Stomach smooth muscle (tissue), 2 donors: ENCODE results near the gene ZNF385A.
"Not testable (repeated sequence)": the region's sequence is repeated elsewhere in the genome, so short reads cannot be mapped to it uniquely, and the experiment has no call there.

Source experiments
- H3K27ac ChIP-seq: one replicate; pipeline ENCODE4 v1.7.0; 2013; ENCODE audit warnings: mild to moderate bottlenecking, low read length, inconsistent platforms
- H3K27me3 ChIP-seq, 2 donors: one replicate each; pipeline ENCODE4 v1.7.0; 2013; ENCODE audit warnings: low read length in 2 of 2; ENCODE audit not compliant: insufficient read depth in 2 of 2, control insufficient read depth in 1 of 2
- H3K36me3 ChIP-seq, 2 donors: one replicate each; pipeline ENCODE4 v1.7.0; 2013; ENCODE audit warnings: low read length in 2 of 2; ENCODE audit not compliant: control insufficient read depth in 2 of 2, insufficient read depth in 2 of 2
- H3K4me1 ChIP-seq: one replicate; pipeline ENCODE4 v1.7.0; 2013; ENCODE audit warnings: low read length; ENCODE audit not compliant: control insufficient read depth, insufficient read depth
- H3K4me3 ChIP-seq, 2 donors: one replicate each; pipeline ENCODE4 v1.7.0; 2013; ENCODE audit warnings: low read length in 2 of 2
- H3K9ac ChIP-seq, 2 donors: one replicate each; pipeline ENCODE4 v1.7.0; 2013; ENCODE audit warnings: low read length in 2 of 2, mild to moderate bottlenecking in 1 of 2
- H3K9me3 ChIP-seq, 2 donors: one replicate each; pipeline ENCODE4 v1.7.0; 2013; ENCODE audit warnings: low read length in 2 of 2; ENCODE audit not compliant: control insufficient read depth in 2 of 2
- donor health status: healthy.
- donor health status: Pancreatic carcinoma.

ZNF385A gene

GRCh38 chr12:54337854-54338650 lies 46.5 kb downstream of the ZNF385A start:
- Histone ChIP-seq H3K27me3 (no peaks in the 10 kb centered on the region), H3K9me3 (no peaks in the 10 kb centered on the region), H3K27ac (peak overlapping the region; percentile 61), H3K9ac (no peak overlapping the region), H3K36me3 (peaks cover 14 to 19% of the 10 kb centered on the region in 2 donors), H3K4me1 (peaks cover 21% of the 10 kb centered on the region), H3K4me3 (peak overlapping the region in 1 of 2 donors; percentile 37)

GRCh38 chr12:54337280-54337842 lies 47.2 kb downstream of the ZNF385A start:
- Histone ChIP-seq H3K27ac (peak overlapping the region; percentile 61), H3K36me3 (peaks cover 11 to 15% of the 10 kb centered on the region in 2 donors), H3K9ac (no peak overlapping the region), H3K4me3 (no peak overlapping the region), H3K27me3 (no peaks in the 10 kb centered on the region), H3K4me1 (peaks cover 21% of the 10 kb centered on the region), H3K9me3 (no peaks in the 10 kb centered on the region)

GRCh38 chr12:54333420-54334034 lies 51.0 kb downstream of the ZNF385A start:
- Histone ChIP-seq H3K4me1 (peaks cover 19% of the 10 kb centered on the region), H3K9me3 (no peaks in the 10 kb centered on the region), H3K27ac (no peak overlapping the region), H3K9ac (no peak overlapping the region), H3K36me3 (peaks cover 0 to 3% of the 10 kb centered on the region in 2 donors), H3K27me3 (no peaks in the 10 kb centered on the region), H3K4me3 (no peak overlapping the region)

GRCh38 chr12:54331461-54331860 lies 53.1 kb downstream of the ZNF385A start:
- Histone ChIP-seq H3K9me3 (no peaks in the 10 kb centered on the region), H3K9ac (no peak overlapping the region), H3K27ac (no peak overlapping the region), H3K27me3 (no peaks in the 10 kb centered on the region), H3K4me1 (peaks cover 8% of the 10 kb centered on the region), H3K36me3 (peaks cover 0 to 3% of the 10 kb centered on the region in 2 donors), H3K4me3 (no peak overlapping the region)

- no peak overlapping the region for H3K4me3 ChIP-seq
- H3K9me3 ChIP-seq = no peaks in the 10 kb centered on the region
- no peak overlapping the region for H3K27ac ChIP-seq
- H3K4me1 ChIP-seq = peaks cover 8% of the 10 kb centered on the region
- H3K27me3 ChIP-seq = no peaks in the 10 kb centered on the region
- H3K9ac ChIP-seq = no peak overlapping the region
- H3K36me3 ChIP-seq = peaks cover 0 to 3% of the 10 kb centered on the region in 2 donors
These were observed 54.1 kb downstream of the ZNF385A start for GRCh38 chr12:54330442-54330841.

- Histone ChIP-seq H3K9ac (no peak overlapping the region), H3K4me3 (no peak overlapping the region), H3K9me3 (no peaks in the 10 kb centered on the region), H3K27me3 (no peaks in the 10 kb centered on the region), H3K4me1 (peaks cover 8% of the 10 kb centered on the region), H3K36me3 (peaks cover 0 to 3% of the 10 kb centered on the region in 2 donors), H3K27ac (no peak overlapping the region)
These were observed 54.8 kb downstream of the ZNF385A start for GRCh38 chr12:54329759-54330158.

- no peaks in the 10 kb centered on the region for H3K9me3 ChIP-seq
- H3K27me3 ChIP-seq = no peaks in the 10 kb centered on the region
- H3K4me1 ChIP-seq = peaks cover 12% of the 10 kb centered on the region
- H3K36me3 ChIP-seq = peaks cover 0 to 3% of the 10 kb centered on the region in 2 donors
- H3K9ac ChIP-seq = no peak overlapping the region
- H3K27ac ChIP-seq = no peak overlapping the region
- H3K4me3 ChIP-seq = no peak overlapping the region
These were observed 55.8 kb downstream of the ZNF385A start for GRCh38 chr12:54328595-54329337.

- H3K4me1 ChIP-seq = peaks cover 12% of the 10 kb centered on the region
- H3K27me3 ChIP-seq, H3K9me3 ChIP-seq, H3K36me3 ChIP-seq: not testable (repeated sequence)
- H3K9ac ChIP-seq = peak overlapping the region; percentile 92 to 98
- H3K27ac ChIP-seq = peak overlapping the region; percentile 82
- peak overlapping the region; percentile 89 to 98 for H3K4me3 ChIP-seq
These were observed 59.0 kb downstream of the ZNF385A start for GRCh38 chr12:54325442-54326109.

GRCh38 chr12:54324617-54325441 lies 59.7 kb downstream of the ZNF385A start, which contains the start of gene COPZ1:
TSS of gene COPZ1 (plus strand) at chr12:54325131. CDS start at chr12:54325164, 33 bp downstream.
- H3K27me3 ChIP-seq = no peaks in the 10 kb centered on the region
- peaks cover 9% of the 10 kb centered on the region for H3K4me1 ChIP-seq
- peak within 1 kb of the TSS; percentile 82 for H3K27ac ChIP-seq
- no peaks in the 10 kb centered on the region for H3K36me3 ChIP-seq
- peak within 1 kb of the TSS; percentile 89 to 98 for H3K4me3 ChIP-seq
- no peaks in the 10 kb centered on the region for H3K9me3 ChIP-seq
- peak within 1 kb of the TSS; percentile 92 to 98 for H3K9ac ChIP-seq
